ENCODE data around the gene RPL22L1.
"Not testable (repeated sequence)": the region's sequence is repeated elsewhere in the genome, so short reads cannot be mapped to it uniquely, and the experiment has no call there.

Gene RPL22L1

DNA sequence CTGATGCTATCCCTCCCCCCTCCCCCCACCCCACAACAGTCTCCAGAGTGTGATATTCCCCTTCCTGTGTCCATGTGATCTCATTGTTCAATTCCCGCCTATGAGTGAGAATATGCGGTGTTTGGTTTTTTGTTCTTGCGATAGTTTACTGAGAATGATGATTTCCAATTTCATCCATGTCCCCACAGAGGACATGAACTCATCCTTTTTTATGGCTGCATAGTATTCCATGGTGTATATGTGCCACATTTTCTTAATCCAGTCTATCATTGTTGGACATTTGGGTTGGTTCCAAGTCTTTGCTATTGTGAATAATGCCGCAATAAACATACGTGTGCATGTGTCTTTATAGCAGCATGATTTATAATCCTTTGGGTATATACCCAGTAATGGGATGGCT lies 8.7 kb upstream of the RPL22L1 start:
- DNase-seq (ENCODE audit: low spot score) = not testable (repeated sequence)

DNA sequence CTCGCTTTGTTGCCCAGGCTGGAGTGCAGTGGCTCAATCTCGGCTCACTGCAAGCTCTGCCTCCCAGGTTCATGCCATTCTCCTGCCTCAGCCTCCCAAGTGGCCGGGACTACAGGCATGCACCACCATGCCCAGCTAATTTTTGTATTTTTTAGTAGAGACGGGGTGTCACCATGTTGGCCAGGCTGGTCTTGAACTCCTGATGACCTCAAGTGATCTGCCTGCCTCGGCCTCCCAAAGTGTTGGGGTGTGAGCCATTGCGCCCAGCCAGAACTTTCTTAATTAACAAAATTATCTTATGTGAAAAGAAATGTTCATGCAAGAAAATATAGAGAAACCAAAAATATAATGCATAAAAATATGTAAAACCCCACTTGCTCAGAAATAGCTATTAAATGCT lies 7.3 kb upstream of the RPL22L1 start:
- DNase-seq (ENCODE audit: low spot score) = not testable (repeated sequence)

DNA sequence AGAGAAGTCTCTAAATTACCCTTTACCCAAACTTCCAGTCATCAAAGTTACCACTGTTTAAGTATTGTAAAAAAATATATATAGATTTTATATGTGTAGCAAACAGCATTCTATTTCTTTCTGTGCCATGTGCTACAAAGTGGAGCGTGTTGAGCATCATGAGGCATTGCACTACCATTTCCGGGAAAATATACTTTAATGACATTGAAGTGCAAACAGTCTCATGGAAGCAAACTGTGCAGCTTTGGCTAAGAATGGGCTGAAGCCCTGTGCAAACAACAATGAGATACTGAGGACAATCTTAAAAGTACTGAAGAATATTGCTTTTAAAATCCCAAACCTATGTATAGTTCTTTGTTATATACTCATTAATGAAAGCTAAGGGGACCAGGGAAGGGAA lies 6.5 kb upstream of the RPL22L1 start:
- DNase-seq (ENCODE audit: low spot score) = no peak

DNA sequence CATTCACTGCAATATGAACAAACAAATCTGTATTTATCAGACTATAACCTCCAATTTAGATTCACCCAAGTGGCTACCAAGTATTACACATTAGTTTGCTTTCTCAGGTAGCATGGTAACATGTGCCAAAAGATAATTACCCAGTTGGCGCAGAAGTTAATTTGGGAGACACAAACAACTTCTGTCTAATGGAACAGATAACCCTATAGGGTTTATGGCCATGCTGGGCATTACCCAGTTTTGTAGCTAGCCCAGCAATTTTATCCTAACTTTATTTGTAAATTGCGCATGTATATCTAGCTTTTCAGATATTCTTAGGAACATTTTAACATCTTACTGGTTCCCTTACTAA lies 780 bp downstream of the RPL22L1 start:
- DNase-seq (ENCODE audit: low spot score) = peak; percentile 58

DNA sequence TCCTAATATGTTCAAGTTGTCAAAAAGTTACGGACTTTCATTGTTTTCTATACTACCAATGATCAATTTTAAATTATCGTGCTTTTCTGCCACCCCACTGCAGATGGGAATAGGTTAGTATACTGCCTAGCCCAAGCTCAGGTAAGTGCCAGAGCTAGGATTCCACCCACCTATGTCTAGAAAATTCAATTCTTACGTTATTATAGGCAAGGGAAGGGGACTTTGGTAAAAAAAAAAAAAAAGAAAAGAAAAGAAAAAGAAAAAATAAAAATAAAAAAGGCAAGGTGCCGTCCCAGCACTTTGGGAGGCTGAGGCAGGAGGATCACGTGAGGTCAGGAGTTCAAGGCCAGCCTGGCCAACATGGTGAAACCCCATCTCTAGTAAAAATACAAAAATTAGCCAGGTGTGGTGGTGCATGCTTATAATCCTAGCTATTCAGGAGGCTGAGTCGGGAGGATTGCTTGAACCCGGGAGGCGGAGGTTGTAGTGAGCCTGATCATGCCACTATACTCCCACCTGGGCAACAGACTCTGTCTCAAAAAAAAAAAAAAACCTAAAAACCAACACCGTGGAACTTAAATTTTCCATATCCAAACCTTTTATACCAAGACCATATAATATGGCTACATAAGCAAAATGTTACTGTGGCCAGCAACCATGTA lies 1.3 kb downstream of the RPL22L1 start:
- DNase-seq (ENCODE audit: low spot score) = peak; percentile 9

DNA sequence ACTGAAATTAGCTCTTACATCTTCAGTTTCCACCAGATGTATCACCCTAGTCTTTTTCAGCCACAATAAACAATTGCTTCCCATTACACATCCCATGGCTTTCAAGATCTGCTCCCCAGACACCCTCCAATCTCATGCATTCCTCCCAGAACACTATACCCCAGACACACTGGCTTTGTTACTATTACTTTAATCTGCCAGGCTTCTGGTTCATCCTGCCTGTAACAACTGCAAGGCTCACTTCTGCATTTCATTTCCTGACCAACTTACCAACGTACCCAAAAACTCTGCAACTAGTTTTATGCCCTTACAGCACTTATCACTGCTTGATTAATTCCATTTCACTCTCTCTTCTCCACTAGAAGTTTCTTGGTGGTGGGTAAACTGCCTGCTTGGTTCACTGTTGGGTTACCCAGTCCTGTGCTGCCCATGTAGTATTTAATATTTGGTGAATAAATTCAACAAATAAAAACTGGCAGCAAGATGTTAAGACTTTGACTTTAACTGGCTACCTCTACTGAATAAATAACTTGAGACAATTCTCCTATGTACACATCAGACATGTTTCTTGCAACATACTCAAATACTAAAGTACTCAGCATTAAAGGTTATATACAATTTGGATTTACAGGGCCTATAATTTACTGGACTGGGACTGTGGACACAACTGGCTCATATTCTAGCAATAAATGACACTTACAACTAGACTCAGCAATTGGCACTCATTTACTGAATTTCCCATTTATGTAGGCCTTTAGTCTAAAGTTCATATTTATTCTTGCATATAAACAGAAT lies 2.7 kb downstream of the RPL22L1 start:
- DNase-seq (ENCODE audit: low spot score) = peak; percentile 65

DNA sequence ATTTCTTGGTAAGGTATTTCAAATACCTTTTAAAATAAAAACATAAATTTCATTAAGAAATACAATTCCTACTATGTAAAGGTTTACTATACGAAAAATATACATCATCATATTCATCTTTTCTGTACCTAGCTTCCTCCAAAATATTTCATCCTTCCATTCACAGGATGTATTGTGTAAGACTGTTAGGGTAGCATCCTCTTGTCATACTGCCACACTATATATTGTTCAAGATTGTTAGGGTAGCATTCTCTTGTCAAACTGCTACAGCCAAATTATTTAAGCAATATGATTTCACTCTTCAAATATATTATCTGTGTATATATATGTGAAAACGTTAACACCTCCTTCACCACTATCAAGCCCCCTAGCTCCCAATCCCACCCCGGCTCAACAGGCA lies 3.5 kb downstream of the RPL22L1 start:
- no peak for DNase-seq (ENCODE audit: low spot score)

DNA sequence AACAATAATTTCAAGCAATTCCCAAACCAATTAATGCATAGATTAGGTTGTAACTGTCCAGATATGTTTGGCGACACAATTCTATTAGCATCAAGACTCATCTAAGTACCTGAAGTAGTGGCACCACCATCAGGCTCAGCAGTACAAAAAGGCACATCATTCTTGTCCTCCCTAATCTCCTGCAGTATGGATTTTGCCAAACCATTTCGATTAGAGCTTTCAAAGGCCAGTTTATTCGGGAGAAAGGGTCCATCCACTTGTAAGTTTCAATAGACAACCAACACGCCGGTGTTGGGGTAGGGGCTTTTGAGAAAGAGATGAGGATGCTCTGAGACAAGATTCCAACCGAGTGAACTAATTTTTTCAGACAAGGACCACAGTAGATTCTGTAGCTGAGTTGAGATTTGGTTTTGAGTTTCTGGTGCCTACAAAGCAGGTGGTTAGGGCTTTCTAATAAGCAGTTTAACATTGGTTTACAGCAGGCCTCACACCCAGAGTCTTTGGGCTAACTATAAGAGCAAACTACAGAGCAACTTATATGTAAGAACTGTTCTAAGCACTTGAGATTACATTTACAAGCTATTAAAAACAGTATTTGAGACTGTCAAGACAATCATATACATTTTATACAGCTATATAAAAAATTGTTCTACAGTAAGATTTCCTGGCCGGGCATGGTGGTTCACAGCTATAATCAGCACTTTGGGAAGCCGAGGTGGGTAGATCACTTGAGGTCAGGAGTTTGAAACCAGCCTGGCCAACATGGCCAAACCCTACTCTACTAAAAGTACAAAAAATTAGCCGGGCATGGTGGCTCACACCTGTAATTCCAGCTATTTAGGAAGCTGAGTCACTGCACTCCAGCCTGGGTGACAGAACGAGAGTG lies 4.5 kb downstream of the RPL22L1 start:
- peak; percentile 50 for DNase-seq (ENCODE audit: low spot score)

DNA sequence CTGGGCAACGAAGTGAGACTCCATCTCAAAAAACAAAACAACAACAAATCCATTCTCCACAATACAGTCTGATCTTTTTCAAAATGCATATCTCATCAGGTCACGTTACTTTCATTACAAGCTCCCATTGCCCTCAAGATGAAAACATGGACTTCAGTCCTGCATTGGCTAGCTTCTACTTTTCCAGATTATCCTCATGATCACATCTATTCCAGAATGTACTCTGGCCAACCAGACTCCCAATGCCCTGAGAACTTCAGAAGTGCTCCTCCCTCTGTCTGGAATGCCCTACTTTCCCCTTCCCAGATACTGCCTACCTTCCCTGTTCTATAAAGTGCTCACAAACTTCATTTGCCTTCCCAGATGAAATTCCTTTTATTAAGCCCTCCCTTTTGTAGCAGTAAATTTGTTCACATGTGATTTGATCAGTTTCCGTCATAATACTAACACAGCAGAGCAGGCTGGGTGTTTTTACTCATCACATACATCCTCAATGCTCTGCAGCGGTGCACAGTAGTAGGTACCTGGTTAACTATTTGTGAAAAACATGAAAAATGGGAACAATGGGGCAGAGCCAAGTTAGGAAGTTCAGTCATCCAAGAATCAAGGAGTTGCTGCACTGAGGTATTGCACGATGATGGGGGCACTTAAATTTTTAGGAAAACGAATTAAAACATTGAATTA lies 5.3 kb downstream of the RPL22L1 start:
- peak; percentile 31 for DNase-seq (ENCODE audit: low spot score)

DNA sequence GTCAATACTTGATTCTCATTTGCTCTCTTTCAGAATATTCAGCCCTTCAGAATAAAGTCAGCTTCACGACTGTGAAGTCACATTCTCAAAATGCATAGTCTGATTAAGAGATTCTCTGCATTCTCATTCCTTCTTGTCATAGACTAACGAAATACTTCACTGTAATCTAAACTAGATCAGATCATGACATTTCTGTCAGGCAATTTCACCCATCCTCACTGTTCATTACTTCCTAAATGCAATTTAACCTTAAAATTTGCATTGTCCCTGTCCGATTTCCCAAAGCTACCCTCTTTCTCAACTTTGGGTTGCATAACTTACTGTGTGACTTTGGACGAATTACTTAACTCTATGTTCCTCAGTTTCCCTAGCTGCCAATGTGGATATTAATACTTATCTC lies 6.2 kb downstream of the RPL22L1 start:
- peak; percentile 31 for DNase-seq (ENCODE audit: low spot score)

DNA sequence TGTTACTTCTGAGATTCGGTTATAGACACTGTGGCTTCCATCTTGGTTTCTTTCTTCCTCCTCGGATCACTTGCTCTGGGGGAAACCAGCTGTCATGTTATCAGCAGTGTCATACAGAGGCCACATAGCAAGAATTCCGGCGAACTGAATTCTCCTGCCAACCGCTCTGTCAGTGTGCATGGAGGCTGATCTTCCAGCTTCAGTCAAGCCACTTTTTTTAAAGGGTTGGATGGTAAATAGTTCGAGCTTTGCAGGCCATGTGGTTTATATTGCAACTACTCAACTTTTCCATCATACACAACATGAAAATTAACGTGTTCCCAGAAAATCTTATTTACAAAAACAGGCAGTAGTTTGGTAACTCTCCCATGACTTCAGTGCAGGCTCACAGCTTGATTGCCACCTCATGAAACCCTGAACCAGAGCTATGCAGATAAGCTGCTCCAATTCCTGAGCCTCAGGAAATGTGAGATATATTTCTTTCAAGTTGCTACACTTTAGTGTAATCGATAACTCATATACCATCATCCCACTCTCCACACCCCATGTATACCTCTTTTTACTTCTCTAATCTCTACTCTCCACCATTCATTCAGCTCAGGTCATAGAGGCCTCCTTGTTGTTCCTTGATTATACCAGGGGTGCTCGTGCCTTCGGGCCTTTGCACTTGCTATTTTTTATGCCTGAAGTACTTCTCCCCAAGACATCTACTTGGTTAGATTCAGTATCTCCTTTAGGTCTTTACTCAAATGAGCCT lies 7.2 kb downstream of the RPL22L1 start:
- peak; percentile 27 for DNase-seq (ENCODE audit: low spot score)

DNA sequence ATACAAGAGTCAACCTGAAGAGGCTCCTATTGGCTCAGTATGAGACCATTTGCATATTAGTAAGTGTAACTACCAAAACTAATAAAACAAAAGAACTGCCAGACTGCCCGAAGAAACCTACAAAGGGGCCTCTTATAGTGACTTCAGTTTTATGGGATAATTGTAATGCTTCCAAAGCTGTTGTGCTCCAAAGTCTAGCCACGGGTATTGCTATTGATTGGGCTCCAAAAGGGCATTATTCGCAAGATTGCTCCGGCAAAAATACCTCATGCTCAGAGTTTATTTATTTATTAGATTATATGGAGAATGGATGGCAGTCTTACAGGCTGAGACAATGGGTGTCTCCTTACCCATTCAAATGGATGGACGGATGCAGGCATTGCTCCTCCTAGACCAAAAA lies 11.4 kb downstream of the RPL22L1 start:
- no peak for DNase-seq (ENCODE audit: low spot score)

DNA sequence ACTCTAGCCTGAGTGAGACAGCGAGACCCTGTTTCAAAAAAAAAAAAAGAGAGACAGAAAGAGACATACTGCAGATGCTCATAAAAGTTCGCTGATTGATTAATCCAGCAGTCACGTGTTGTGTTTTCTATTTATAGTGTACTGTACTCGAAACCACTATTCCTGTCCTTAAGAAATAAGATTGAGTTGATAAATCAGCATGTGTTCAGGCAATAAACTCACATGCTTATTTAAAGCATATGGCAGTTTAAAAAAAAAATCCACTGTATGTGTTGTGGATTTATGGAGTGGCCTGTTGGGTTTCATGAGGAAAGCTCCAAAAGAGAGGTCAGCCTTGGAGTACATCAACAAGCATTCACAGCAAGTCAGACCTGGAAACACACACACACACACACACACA lies 17.7 kb downstream of the RPL22L1 start:
- DNase-seq (ENCODE audit: low spot score) = no peak

DNA sequence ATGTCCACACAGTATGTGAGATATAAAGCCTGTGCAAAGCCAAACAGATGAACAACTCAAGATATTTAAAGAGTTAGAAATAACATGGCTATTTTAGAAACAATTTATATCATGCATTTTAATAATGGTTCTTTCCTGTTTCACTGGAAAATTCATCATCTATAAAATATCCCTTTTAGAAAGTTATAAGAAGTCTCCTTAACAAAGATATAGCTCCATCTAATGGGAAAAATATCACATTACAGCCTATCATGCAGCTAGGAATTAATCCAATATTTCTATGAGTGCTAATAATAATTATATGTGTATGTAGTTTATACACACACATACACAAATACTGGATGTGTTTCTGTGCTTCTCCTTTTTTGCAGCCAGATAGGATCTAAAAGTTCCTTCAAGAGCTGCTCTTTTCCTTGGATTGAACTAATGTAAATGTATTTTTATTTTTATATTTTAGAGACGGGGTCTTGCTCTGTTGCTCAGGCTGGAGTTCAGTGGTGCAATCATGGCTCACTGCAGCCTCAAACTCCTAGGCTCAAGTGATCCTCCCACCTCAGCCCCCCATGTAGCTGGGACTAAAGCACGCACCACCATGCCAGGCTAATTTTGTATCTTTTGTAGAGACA lies 21.6 kb downstream of the RPL22L1 start:
- DNase-seq (ENCODE audit: low spot score) = peak; percentile 46

DNA sequence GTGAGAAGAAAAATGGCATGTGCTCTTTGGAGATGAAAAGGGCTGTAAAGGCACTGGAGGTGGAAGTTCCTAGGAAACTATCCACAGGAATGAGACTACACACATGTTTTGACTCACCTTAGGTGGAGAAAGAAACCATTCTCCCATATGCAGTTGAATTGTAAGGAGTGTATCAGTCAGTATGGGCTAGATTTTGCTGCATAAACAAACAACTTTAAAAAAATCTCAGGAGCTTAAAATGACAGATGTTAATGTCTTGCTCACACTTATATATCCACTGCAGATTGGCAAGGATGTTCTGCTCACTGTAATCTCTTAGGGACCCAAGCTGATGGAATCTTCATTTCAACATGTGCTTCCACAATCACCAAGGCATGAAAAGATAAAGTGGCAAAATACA lies 25.6 kb downstream of the RPL22L1 start:
- no peak for DNase-seq (ENCODE audit: low spot score)

DNA sequence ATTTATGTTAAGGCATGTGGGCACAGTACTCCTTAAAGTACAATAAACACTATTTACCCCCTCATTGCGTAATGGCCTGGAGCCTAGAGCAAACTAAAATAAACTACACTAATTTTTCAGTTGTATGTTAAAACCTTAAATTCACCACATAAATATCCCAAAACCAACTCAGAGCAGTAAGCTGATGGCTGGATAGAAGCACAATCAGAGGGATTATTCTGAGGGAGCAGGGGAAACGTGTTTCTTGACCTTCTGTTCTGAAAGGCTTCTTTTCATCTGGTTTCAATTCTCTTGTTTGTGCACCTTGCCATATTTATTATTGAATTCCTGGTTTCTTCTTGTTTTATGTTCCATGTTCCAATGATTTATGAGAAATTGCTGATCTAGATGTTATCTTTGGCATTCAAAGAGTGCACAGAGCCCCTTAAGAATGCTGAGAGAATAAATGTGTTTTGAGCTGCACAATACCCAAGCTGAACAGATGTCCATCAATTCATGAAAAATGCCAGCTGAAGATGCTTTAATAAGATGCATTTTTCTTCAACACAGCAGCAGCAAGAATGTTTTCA lies 29.6 kb downstream of the RPL22L1 start:
- DNase-seq (ENCODE audit: low spot score) = no peak

DNA sequence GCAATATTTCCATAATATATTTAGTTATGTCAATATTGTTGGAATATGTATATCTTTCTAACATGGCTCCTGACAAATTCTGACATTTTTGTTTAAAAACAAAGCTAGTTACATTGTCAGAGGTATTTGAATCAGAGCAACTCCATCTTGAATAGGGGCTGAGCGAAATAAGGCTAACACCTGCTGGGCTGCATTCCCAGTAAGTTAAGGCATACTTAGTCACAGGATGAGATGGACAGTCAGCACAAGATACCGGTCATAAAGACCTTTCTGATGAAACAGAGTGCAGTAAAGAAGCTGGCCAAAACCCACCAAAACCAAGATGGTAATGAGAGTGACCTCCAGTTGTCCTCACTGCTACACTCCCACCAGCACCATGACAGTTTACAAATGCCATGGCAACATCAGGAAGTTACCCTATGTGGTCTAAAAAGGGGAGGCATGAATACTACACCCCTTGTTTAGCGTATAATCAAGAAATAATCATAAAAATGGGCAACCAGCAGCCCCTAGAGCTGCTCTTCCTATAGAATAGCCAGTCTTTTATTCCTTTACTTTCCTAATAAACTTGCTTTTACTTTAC lies 30.4 kb downstream of the RPL22L1 start:
- no peak for DNase-seq (ENCODE audit: low spot score)

DNA sequence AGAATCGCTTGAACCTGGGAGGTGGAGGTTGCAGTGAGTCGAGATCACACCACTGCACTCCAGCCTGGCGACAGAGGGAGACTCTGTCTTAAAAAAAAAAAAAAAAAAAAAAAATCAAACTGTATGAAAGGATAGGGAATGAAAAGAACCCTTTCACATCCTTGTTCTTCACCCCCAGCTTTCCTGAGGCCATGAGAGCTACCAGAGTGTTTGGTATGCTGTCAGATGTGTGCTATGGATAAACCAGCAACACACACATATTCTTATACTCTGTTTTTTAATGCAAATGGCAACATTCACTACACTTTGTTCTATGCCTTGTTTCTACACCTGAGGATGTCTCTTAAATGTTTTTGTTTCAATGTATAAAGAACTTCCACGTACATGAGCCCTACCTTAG lies 33.5 kb downstream of the RPL22L1 start:
- no peak for DNase-seq (ENCODE audit: low spot score)

DNA sequence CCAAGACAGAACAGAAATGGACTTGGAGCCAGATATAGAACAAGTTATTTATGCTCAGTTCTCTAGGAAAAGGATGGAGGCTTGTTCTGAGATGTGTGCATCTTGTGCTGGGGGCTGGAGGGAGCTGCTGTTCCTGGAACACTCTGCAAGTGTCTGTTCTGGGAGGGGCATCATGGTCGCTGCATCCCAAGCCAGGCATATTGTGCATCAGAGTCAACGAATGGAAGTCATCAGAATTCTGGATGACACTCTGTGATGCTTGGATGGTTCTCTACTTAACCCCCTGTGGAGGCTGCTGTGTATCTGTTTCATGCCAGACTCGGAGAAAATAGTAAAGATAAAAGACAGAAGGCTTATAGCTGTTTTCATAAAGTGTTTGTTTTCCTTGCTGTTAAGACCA lies 34.7 kb downstream of the RPL22L1 start:
- DNase-seq (ENCODE audit: low spot score) = no peak

DNA sequence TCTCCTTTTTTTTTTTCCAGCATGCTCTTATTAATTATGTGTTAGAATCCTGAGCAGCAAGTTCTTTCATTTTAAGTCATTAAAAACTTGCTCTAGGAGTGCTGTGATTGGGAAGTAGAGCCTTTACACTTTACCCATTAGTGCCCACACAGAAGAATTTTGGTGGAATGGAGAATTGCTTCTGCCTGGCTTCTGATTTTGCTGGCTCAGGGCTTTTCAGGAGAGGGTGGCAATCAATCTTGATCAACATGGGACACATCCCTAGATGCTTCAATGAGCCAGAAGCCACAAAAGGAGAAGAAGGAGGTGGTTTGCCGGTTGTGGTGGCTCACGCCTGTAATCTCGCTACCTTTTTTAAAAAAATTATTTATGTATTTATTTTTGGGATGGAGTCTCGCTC lies 39.4 kb downstream of the RPL22L1 start:
- DNase-seq (ENCODE audit: low spot score) = no peak

Data from NAMALWA (cell line).